NCI-H748 treated with DMSO at 0.1 percent for 48 hours (cell line): ENCODE results near the gene PGS1.

Experiments used
- DNase-seq: peaks from one replicate; lab custom pipeline; 2025; lab: John Stamatoyannopoulos, UW

Gene PGS1

GRCh38 chr17:78427140-78427539 is 48.7 kb downstream of the PGS1 start:
- DNase-seq: no peak

GRCh38 chr17:78428025-78428575 is 49.7 kb downstream of the PGS1 start:
- no peak for DNase-seq

- no peak for DNase-seq
Measured at GRCh38 chr17:78428836-78429617, 50.6 kb downstream of the PGS1 start.

- no peak for DNase-seq
Measured at GRCh38 chr17:78429618-78429995, 51.2 kb downstream of the PGS1 start.

- no peak for DNase-seq
Measured at GRCh38 chr17:78430892-78431691, 52.6 kb downstream of the PGS1 start.

- no peak for DNase-seq
Measured at GRCh38 chr17:78431692-78431958, 53.2 kb downstream of the PGS1 start.

- DNase-seq: no peak
Measured at GRCh38 chr17:78432226-78433012, 54.0 kb downstream of the PGS1 start.

- DNase-seq: no peak
Measured at GRCh38 chr17:78433013-78433727, 54.7 kb downstream of the PGS1 start.

- DNase-seq: no peak
Measured at GRCh38 chr17:78433780-78434335, 55.4 kb downstream of the PGS1 start.

- no peak for DNase-seq
Measured at GRCh38 chr17:78434455-78435329, 56.2 kb downstream of the PGS1 start.

- DNase-seq: no peak
Measured at GRCh38 chr17:78435330-78436005, 57.0 kb downstream of the PGS1 start.

- no peak for DNase-seq
Measured at GRCh38 chr17:78437508-78438169, 59.2 kb downstream of the PGS1 start.

- DNase-seq: no peak
Measured at GRCh38 chr17:78438271-78438691, 59.8 kb downstream of the PGS1 start.

GRCh38 chr17:78438694-78439325 is 60.4 kb downstream of the PGS1 start:
- DNase-seq: no peak

- DNase-seq: no peak
Measured at GRCh38 chr17:78441271-78441971, 63.0 kb downstream of the PGS1 start.

GRCh38 chr17:78442648-78443218 is 64.3 kb downstream of the PGS1 start:
- no peak for DNase-seq

- DNase-seq: no peak
Measured at GRCh38 chr17:78444392-78444791, 65.9 kb downstream of the PGS1 start.

- no peak for DNase-seq
Measured at GRCh38 chr17:78446833-78447232, 68.4 kb downstream of the PGS1 start.
